8988T (cell line): Measurements from ENCODE around the gene EXOC1L.
"Not testable (repeated sequence)": the region's sequence is repeated elsewhere in the genome, so short reads cannot be mapped to it uniquely, and the experiment has no call there.

ENCODE experiments used
- DNase-seq: peaks from one replicate; pipeline ENCODE4 v3.0.0; 2011

The EXOC1L gene

GRCh38 chr4:55838952-55839351 lies 19.4 kb downstream of the EXOC1L start:
- DNase-seq, result no peak

DNA sequence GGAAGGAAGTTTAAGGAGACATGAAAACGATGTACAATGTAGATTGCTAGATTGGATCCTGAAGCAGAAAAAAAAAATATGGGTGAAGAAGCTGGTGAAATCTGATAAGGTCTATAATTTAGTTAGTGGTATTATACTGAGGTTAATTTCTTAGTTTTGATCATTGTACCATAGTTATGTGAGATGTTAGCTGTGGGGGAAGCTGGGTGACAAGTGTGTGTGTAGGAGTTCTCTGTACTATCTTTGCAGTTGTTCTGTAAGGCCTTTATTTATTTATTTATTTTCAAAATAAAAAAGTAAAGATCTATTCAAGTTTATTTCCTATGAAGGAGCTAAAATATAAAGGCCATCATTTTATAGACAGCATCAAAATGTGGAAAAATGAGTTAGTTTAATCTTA lies 21.4 kb downstream of the EXOC1L start:
- DNase-seq, result no peak

GRCh38 chr4:55841373-55842239 lies 22.0 kb downstream of the EXOC1L start:
- not testable (repeated sequence) for DNase-seq

GRCh38 chr4:55842312-55842711 lies 22.7 kb downstream of the EXOC1L start:
- not testable (repeated sequence) for DNase-seq

DNA sequence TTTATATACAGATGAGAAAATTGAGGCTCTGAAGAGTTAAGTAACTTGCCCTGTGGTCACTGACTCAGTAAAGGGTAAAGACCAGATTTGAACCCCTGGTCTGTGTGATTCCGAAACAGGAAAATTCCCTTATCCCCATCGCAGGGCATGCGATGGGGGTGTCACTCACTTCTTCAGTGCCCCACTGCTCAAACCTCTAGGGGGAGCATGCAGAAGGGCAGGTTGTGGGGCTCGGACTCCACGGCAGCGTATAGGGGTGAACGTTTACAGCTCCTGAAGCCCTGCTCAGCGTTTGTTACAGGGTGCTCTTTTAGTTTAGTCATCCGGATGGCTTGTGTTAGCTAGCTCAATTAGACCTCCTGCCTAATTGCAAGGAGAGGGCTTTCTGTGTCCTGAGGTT lies 30.1 kb downstream of the EXOC1L start:
- DNase-seq, result no peak

DNA sequence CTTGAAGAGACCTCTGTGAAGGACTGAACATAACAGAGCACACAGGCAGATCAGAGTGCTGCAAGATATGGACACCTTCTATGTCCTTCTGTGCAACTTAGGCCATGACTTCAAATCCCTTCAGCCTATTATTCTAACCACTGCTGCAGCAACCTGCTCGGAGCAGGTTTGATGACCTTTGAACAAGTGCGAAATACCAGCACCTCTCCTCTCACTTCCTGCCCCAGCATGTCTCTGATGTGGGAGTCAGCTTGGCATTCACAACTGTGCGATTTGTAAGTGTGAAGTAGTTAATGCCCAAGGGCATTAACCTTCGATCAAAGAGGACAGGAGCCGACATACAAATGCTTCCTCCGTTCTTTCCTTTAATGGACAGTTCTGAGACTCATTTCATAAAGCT lies 32.3 kb downstream of the EXOC1L start:
- no peak for DNase-seq

- peak; percentile 46 for DNase-seq
Measured at GRCh38 chr4:55853484-55854046, 34.0 kb downstream of the EXOC1L start, which contains the start of gene EXOC1. TSS of gene EXOC1 (plus strand) at chr4:55853648. CDS start at chr4:55858324, 4,676 bp downstream.

- DNase-seq, result no peak
Measured at GRCh38 chr4:55854129-55854528, 34.5 kb downstream of the EXOC1L start.

DNA sequence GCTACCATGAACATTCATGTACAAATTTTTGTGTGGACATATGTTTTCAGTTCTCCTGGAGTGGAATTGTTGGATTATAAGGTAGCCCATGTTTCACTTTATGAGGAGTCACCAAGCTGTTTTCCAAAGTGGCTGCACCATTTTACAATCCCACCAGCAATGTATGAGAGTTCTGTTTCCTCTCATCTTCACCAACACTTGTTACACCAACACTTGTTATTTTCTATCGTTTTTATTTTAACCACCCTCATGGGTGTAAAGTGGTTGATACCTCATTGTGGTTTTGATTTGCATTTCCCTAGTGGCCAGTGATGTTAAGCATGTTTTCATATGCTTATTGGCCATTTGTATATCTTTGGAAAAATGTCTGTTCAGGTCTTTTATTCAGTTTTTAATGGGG lies 38.0 kb downstream of the EXOC1L start:
- DNase-seq, result no peak

GRCh38 chr4:55859711-55860110 lies 40.1 kb downstream of the EXOC1L start:
- no peak for DNase-seq

- DNase-seq, result no peak
Measured at GRCh38 chr4:55864577-55865223, 45.1 kb downstream of the EXOC1L start.

- no peak for DNase-seq
Measured at GRCh38 chr4:55865228-55865806, 45.7 kb downstream of the EXOC1L start.

- no peak for DNase-seq
Measured at GRCh38 chr4:55866290-55866907, 46.8 kb downstream of the EXOC1L start.

GRCh38 chr4:55866973-55867574 lies 47.5 kb downstream of the EXOC1L start:
- DNase-seq, result no peak

DNA sequence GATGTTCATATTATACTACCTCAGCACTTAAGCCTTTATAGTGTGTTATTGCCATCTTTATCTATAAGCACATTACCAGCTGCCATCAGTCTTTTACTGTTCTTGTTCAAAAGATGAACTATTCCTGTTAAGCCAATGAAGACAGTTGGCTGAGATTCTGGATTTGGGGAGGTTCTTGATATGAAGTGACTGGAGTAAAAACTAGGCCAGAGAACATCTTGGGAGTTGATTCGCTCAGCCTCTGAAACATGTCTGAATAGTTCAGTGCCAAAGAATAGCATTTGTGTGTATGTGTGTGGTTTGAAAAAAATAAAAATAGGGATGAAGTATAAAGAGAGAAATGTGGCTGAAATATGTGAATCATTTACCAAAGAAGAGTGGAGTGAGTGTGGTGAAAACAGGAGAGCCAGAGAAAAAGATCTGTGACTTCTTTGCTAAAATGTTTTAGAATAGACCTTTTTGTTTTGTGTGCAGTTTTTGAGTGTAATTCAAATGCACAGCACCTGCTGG lies 49.0 kb downstream of the EXOC1L start:
- no peak for DNase-seq

DNA sequence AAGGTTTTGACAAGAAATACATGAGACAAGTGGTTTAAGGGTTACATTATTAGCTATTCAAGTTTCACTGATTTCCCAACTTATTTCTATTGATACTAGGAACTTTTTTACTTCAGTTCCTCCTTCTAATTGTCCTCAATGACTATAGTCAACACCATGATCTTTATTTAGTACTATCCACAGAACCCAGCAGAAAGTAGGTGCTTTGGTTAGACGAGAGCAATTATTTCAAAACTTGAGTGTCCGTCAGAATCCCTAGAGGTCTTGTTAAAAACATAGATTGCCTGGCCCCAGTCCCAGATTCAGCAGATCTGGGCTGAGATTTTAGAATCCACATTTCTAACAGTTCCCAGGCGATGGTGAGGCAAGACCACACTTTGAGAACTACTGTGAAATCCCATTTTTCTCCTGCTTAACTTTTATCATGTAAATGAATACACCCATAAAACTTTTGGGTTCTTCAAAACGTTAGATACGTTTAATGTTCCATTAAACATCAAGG lies 51.8 kb downstream of the EXOC1L start:
- no peak for DNase-seq

- no peak for DNase-seq
Measured at GRCh38 chr4:55874831-55875230, 55.2 kb downstream of the EXOC1L start.

DNA sequence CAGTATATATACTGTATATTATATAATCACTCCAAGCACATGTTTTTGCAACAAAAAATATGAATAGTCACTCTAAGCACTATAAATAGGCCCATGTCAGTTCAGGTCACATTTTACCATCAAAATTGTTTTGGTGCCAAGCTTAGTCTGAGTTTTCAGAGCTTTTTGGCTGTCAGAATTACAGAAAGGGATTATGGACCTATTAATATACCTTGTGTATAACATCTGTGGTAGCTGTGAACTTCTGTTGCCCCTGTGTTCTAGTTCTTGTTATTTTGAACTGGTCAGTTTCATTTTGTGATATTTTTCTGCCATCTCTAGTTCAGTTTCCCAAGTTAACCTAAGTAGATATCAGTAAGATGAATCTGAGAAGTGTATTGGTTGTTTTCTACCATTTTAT lies 56.8 kb downstream of the EXOC1L start:
- no peak for DNase-seq

DNA sequence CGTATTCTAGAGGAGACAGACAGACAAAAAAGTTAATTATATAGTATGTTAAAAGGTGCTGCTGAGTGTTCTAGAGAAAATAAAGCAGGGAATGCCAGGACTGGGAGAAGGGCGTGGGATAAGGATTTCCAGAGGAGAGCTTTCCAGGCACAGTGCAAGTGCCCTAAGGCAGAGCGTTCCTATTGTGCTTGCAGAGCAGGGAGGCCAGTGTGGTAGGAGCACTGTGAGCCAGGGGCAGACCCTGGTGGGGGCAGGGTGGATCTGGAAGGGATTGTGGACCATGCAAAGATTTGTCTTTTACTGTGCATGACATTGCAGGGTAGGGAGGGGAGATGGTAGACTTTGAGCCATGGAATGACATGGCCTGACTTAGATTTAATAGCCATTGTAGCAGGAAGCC lies 59.6 kb downstream of the EXOC1L start:
- no peak for DNase-seq

- no peak for DNase-seq
Measured at GRCh38 chr4:55880652-55881280, 61.2 kb downstream of the EXOC1L start.

DNA sequence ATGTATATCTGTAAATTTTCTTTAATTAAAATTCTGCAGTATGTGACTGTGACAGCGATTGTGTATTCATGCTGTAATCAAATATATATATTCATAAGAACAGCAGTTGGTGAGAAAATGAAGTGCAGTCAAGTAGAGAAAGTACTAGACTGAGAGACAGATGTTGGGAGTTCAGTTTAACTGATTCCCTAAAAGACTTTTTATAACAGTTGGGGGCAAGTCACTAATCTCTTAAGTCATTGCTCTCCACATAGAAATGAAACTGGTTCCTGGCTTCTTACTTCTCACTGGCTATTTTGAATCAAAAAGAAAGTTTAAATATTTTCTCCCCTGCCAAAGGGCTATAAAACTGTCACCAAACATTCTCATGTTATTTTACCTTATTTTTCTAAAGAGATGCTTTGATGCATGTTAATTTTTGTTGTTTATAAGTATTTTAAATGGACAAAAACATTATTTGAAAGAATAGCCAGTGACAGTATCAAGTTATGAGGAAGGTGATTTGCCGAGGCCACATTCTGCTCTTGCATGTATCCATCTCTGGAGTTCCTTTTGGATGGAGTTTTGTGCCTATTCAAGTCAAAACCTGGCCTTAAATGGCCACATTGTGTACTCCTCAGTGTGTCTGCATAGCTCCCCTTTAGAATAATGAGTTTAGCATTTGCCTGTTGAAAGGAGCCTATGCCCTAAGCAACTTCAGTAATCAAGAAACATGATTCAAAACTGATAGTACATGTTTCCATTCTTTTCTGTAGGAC lies 64.7 kb downstream of the EXOC1L start:
- DNase-seq, result no peak
